Spleen (tissue), 7 donors: ENCODE data around the gene IGSF21.

Experiments
- POLR2A ChIP-seq, 3 donors: fragments of 450-650 bp; IDR thresholded peaks; one replicate each; pipeline ENCODE4 v1.5.1; 2017; ENCODE audit warnings: antibody characterized with exemption in 3 of 3, mild to moderate bottlenecking in 1 of 3
- POLR2AphosphoS5 ChIP-seq, 3 donors: sonication (generic); formaldehyde crosslinking; IDR thresholded peaks; one replicate each; pipeline ENCODE4 v1.5.1; 2017; ENCODE audit warnings: antibody characterized with exemption in 3 of 3
- TF ChIP-seq, protein P1 (sequence below), 11 experiments: fragments of 200-600 bp in 7 of 11; fragments of 450-650 bp in 4 of 11; sonication (generic) in 4 of 11; IDR thresholded peaks in 8 of 11; conservative IDR thresholded peaks in 3 of 11; 1 replicate in 7 of 11; 2 replicates in 4 of 11; pipeline versions ENCODE4 v1.4.0 to v1.8.0; 2016 to 2021; ENCODE audit warnings: antibody characterized with exemption in 11 of 11, inconsistent platforms in 4 of 11, mild to moderate bottlenecking in 1 of 11
- donor health status: DM: no; HTN: no; CAD: no; lungs with moderate emphysema.
- donor health status: DM: no; HTN: no; CAD: no.
- donor health status: DM: no; HTN: no; CAD: no.

DNA sequence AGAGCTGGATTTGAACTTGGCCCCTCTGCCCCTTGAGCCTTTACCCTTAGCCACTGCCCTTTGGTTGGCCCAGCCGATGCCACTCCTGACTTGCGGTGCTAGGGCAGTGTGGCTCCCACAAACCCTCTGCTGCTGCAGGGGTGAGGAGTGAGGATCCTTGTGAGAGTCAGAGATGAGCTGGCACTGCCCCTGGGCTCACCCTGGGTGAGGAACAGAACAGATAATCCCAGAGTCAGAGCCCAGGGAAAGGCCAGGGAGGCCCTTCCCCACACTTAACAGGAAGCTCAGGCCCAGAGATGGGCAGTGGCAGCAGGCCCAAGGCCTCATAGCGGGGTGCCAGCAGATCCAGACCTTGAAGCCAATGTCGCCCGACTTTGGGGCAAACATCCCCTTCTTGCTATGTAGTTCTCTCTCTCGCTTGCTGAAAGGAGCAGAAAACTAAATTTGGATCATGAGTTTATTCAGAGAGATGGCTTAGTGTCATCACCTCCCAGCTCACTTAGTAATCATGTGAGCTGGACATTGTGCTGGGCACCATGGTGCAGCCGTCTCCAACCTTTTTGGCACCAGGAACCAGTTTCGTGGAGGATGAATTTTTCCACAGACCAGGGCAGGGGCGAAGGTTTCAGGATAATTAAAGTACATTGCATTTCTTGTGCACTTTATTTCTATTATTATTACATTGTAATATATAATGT is 81.4 kb downstream of the IGSF21 start:
- TF ChIP-seq POLR2A (IDR thresholded peaks at IDR 0.05), result no peak
- TF ChIP-seq, protein P1, sequence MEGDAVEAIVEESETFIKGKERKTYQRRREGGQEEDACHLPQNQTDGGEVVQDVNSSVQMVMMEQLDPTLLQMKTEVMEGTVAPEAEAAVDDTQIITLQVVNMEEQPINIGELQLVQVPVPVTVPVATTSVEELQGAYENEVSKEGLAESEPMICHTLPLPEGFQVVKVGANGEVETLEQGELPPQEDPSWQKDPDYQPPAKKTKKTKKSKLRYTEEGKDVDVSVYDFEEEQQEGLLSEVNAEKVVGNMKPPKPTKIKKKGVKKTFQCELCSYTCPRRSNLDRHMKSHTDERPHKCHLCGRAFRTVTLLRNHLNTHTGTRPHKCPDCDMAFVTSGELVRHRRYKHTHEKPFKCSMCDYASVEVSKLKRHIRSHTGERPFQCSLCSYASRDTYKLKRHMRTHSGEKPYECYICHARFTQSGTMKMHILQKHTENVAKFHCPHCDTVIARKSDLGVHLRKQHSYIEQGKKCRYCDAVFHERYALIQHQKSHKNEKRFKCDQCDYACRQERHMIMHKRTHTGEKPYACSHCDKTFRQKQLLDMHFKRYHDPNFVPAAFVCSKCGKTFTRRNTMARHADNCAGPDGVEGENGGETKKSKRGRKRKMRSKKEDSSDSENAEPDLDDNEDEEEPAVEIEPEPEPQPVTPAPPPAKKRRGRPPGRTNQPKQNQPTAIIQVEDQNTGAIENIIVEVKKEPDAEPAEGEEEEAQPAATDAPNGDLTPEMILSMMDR (IDR thresholded peaks at IDR 0.05 in 8 of 11, conservative IDR thresholded peaks at IDR 0.05 in 3 of 11), result no peak
- TF ChIP-seq POLR2AphosphoS5 (IDR thresholded peaks at IDR 0.05), result no peak
